NAMALWA (cell line): ENCODE data around the gene NOP58.
"Not testable (repeated sequence)": the region's sequence is repeated elsewhere in the genome, so short reads cannot be mapped to it uniquely, and the experiment has no call there.

Experiments used
- DNase-seq: peaks from one replicate; pipeline ENCODE4 v3.0.0-alpha.2; 2015; ENCODE audit warnings: low spot score

NOP58 gene

DNA sequence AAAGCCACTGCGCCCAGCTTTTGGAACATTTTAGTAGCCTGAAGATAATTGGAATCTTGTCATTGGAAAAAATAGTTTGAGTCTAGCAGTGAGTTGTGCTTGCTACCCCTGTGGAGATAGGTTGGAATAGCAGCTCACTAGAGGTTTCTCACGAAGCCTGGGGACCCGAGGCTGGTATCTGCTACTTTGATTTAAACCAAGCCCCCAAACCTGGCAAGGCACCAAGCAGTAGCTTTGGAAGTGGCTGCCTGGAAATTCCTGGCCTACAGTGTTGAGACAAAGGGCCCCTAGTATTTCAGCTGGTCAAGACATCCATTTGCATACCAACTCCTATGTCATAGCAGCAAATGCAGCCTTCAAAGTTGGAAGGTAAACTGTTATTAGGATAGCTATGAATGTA lies 42.1 kb downstream of the NOP58 start:
- no peak for DNase-seq

DNA sequence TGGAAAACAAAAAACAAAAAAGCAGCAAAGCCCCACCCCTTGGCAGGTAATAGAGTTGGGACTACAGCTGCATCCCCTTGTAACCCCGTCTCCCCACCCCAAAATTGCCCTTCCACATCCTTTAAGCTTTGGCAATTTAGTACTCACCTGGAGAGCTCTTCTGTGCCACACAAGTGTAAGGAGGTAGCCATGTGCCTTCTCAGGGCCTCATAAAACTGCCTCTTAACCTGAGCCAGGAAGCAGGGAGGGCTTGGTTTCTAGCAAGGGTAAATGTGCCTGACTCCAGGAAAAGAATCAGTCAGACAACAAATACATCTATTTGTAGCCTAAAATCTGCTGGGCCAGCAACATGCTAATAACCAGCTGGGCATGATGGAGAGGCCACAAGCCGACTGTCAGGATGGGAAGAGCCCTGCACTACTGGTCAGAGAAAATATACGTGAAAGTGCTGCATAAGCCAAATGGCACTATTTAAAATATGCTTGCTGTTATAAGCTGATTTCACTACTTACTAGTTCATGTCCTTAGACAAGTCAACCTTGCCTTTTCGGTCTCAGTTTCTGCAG lies 46.3 kb downstream of the NOP58 start:
- no peak for DNase-seq

DNA sequence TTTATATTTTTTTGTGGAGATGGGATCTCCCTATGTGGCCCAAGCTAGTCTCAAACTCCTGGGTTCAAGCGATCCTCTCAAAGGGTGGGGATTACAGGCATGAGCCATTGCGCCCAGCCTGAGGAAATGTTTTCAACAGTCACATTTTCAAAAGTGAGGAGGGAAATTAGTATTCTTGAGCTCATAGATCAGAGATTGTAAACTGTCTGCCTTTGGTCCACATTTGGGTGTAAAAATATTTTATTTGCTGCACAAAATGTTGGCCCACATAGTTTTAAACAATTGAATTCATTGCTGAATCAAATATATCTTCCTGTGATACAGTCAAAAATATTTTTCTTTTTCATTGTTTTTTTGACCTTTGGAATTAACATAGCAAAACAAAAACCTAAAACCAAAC lies 48.6 kb downstream of the NOP58 start:
- no peak for DNase-seq

DNA sequence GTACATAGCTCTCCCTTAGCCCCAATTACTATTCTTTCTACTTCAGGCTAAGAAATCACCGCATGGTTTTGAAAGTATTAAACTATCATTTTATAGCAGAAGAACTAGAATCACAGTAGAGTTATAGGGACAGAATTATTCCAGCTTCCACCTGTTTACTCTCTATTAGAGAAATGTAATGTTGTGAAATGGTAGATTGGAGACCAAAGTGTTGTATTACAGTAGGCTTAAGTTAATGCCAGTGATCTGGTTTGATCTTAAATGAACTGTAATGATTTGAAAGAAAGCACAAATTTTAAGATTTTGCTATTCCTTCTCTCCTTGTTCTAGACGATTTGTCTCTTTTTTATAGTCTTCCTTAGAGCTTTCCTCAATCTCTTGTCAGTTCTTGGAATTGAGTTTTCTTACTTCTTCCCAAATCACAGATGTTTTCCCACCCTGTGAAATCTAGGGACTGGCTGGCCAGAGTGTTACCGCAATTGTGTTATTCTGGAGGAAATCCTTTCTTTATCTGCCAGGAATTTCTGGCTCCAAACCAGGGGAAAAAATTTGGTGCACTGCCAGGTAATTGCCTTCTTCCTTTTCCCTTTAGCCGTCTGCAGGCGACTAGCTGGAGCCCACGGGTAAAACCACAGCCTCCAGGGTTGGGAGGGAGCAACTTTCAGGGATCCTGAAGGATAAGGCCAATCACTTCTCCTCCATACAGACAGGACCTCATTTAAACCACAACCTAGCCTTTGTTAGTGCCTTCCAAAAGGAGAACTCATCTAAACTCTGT lies 51.7 kb downstream of the NOP58 start:
- no peak for DNase-seq

DNA sequence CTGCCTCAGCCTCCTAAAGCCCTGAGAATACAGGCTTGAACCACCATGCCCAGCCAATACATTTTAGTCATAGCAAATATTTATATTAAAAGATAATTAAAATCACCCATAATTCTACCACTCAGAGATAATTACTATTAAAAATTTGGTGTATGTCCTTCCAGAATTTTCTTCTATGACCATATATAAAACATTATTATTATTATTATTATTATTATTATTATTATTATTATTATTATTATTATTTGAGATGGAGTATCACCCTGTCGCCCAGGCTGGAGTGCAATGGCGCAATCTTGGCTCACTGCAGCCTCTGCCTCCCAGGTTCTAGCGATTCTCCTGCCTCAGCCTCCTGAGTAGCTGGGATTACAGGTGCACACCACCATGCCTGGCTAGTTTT lies 54.8 kb downstream of the NOP58 start:
- not testable (repeated sequence) for DNase-seq

DNA sequence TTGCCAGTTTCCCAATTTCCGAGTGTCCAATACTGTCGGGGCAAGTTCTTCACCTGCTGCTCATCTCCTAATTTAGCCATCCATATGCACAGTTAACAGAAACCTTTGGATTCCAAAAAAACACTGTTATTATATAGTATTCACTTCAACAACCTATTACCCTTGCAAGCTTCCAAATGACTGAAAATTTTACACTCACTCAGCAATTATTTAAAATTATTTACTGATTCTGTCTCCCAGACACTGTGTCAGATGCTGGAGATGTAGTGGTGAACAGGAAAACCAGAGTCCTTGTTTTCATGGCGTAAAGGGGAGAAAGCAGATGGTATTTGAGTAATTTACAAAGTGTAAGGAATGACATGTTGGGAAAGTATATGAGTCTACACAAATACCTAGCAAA lies 56.9 kb downstream of the NOP58 start:
- no peak for DNase-seq

DNA sequence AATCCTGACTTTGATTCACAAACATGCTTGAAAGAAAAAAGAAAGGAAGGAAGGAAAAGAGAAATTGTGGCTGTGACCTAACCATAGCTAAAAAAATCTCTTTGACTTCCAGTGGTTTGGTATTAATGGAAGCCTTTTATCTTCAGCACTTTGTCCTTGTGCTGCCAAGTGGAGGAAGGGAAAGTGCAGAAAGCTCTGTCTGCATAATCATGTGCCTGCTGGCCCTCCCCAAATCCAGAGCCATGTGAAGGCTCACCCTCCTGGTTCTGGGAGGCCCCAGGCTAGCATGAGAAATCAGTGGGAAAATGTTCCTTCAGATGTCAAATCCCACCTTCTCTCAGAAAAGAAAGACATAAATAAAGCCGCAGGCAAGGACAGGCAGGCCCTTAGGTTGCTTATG lies 62.3 kb downstream of the NOP58 start:
- DNase-seq: no peak

DNA sequence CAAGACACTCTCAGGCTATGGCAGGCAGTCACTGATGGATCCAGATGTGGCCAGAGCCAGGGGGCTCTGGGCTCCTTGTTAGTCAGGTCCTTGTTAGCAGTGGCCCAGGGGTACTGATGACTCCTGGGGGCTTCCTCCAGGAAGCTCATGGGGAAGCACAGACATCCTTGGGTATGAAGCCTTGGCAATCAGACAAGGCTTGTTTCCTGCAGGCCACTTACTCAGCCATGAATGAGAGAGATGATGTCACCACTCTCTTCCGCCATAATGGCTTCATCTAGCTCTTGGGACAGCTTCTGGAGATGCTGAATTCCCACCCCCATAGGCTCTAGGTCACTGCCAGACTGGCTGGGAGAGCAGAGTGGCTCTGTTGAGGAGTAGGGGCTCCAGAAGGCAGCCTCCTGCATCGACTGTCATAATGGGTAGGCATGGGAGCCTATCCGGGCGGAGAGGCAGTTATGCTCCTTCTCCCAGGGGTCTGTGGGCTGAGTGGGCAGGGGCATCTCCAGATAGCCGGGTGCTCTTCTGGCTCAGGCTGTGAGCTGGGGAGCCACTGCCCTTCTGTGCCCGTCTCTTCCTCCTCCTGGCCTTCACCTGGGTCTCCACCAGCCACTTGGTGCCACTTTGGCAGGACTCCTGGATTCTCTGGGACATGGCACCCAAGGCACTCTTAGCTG lies 70.4 kb downstream of the NOP58 start:
- DNase-seq: no peak

DNA sequence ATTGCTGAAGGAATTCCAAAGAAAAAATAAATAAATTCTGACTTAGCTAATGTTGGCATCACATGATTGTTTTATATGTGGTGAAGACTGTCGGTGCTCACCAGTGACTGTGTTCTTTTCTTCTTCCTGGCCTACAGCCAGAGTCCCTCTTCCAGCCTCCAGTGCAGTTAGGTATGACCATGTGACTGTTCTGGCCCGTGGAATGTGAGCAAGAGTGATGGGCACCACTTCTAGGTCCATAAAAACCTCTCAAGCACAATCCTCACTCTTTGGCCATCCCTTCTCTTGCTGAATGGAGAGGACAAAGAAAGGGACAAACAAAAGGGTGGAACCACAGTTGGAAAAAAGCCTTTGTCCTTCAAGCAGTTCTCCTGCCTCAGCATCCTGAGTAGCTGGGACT lies 71.6 kb downstream of the NOP58 start:
- no peak for DNase-seq

DNA sequence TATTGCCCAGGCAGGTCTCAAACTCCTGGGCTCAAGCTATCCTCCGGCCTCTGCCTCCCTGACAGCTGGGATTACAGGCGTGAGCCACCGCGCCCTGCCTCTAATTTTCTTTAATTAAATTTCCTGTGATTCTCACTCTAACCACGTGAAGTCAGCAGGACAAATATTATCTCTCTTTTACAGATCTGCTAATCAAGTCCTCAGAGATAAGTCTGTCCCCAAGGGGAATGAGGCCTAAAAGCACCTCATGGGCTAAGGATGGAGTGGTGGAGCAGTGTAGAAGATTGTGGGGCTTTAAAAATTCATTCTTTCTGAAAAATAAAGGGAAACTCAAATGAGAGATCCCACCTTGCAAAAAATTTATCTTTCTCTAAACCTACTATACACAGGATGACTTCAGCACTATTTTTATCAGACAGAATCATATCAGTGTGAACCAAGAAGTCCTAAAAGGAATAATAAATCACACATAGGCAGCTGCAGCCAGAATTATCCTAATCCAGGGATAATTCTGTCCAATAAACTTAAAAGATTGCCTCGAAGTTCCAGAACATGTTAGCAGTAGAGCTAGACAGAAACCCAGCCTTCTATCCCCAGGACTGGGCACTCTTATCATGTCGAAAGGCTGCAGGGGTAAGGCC lies 72.3 kb downstream of the NOP58 start:
- DNase-seq: no peak

DNA sequence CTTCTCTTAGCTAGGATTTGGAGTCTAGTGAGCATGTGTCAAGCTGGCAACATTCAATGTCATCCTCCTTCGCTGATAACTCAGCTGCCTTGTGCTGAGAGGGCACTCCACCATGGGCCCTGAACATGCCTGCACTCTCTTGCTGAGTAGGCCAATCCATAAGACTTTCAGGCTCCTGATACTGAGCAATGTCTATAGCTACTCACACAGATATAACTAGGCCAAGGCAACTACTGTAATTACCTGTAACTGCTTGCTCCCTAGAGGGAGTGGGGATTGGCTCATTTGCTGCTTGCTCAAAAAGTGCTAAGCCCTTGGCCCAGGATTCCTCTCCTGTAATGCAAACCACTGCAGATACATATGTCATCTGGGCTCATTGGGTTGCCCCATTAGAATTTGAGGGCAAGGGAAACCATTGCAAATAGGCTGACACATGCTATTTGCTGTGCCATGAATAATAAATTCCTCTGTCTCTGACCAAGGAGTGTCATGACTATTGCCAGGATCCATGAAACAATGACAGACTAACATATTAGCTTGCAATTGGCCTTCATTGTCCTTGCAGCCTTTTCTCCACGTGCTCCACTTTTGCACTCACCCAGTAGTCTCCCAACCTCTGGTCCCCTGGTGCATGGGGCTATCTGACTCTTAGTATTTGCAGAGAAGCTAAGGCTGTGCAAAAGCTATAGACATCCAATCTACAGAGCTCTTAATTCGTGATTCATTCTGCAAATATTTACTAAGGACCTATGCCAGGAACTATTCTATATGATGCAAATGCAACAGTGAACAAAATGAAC lies 73.7 kb downstream of the NOP58 start:
- DNase-seq: no peak

DNA sequence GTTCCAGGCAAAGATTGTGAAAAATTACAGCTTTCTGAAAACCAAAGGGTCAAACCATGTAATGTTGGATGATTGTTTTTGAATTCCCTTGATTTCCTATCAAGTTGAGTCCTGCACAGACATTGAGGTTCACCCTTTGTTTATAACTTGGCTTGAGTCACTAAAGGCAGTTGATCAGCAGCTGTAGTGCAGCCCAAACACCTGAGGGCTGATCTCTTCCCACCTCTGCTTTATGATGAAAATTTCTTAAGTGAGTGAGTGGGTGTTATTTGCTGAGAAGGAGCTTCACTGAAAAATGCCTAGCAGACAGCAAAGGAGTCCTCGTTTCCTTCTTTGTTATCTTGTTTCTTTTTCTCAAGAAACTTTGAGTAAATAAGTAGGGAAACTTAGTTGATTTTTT lies 78.6 kb downstream of the NOP58 start:
- DNase-seq: no peak

DNA sequence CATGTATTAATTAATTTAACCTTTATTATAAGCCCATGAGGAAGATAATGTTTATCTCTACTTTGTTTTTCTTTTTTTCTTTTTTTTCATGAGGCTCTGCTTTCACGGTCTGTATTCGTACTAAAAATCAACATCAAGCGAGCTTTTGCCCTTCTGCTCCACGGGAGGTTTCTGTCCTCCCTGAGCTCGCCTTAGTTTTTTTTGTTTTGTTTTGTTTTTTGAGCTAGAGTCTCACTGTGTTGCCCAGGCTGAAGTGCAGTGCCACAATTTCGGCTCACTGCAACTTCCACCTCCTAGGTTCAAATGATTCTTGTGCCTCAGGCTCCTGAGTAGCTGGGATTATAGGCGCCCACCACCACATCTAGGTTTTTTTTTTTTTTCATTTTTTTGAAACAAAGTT lies 80.6 kb downstream of the NOP58 start:
- DNase-seq: no peak
